AG09309 (cell line): ENCODE data around the gene NPTN.
"Not testable (repeated sequence)": the region's sequence is repeated elsewhere in the genome, so short reads cannot be mapped to it uniquely, and the experiment has no call there.

Experiments used
- DNase-seq: peaks from one replicate; pipeline ENCODE4 v3.0.0-alpha.2; 2010; ENCODE audit warnings: low read depth
- H3K4me3 ChIP-seq: 2 replicates; pipeline ENCODE4 v1.5.1; 2011; ENCODE audit warnings: mild to moderate bottlenecking, low read depth, low read length, moderate library complexity; ENCODE audit not compliant: control insufficient read depth
- TF ChIP-seq, protein P1 (sequence below): IDR thresholded peaks from 2 replicates; pipeline ENCODE4 v1.5.1; 2011; ENCODE audit warnings: mild to moderate bottlenecking, low read depth, low read length, inconsistent platforms; ENCODE audit not compliant: insufficient read depth, control insufficient read depth; ENCODE audit errors: missing control alignments

Gene NPTN

DNA sequence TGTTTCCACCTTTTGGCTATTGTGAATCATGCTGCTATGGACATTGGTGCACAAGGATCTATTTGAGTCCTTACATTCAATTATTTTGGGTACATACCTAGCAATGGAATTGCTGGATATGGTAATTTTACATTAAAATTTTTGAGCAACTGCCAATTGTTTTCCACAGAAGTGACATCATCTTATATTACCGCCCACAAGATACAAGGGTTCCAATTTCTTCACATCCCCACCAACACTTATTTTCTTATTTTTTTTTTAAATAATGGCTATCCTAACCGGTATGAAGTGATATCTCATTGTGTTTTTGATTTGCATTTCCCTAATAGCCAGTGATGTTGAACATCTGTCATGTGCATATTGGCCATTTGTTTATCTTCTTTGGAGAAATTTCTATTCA, 22.5 kb upstream of the NPTN start:
- DNase-seq, result no peak
- TF ChIP-seq, protein P1, sequence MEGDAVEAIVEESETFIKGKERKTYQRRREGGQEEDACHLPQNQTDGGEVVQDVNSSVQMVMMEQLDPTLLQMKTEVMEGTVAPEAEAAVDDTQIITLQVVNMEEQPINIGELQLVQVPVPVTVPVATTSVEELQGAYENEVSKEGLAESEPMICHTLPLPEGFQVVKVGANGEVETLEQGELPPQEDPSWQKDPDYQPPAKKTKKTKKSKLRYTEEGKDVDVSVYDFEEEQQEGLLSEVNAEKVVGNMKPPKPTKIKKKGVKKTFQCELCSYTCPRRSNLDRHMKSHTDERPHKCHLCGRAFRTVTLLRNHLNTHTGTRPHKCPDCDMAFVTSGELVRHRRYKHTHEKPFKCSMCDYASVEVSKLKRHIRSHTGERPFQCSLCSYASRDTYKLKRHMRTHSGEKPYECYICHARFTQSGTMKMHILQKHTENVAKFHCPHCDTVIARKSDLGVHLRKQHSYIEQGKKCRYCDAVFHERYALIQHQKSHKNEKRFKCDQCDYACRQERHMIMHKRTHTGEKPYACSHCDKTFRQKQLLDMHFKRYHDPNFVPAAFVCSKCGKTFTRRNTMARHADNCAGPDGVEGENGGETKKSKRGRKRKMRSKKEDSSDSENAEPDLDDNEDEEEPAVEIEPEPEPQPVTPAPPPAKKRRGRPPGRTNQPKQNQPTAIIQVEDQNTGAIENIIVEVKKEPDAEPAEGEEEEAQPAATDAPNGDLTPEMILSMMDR, result no peak
- H3K4me3 ChIP-seq, result no peak overlapping the region

GRCh38 chr15:73654659-73655058, 21.5 kb upstream of the NPTN start:
- DNase-seq, result no peak
- H3K4me3 ChIP-seq, result no peak overlapping the region
- TF ChIP-seq, protein P1, result no peak

GRCh38 chr15:73650416-73651126, 17.4 kb upstream of the NPTN start:
- DNase-seq, result no peak
- no peak overlapping the region for H3K4me3 ChIP-seq
- TF ChIP-seq, protein P1, result no peak

GRCh38 chr15:73648014-73648295, 14.8 kb upstream of the NPTN start:
- no peak for DNase-seq
- TF ChIP-seq, protein P1, result no peak
- H3K4me3 ChIP-seq, result no peak overlapping the region

DNA sequence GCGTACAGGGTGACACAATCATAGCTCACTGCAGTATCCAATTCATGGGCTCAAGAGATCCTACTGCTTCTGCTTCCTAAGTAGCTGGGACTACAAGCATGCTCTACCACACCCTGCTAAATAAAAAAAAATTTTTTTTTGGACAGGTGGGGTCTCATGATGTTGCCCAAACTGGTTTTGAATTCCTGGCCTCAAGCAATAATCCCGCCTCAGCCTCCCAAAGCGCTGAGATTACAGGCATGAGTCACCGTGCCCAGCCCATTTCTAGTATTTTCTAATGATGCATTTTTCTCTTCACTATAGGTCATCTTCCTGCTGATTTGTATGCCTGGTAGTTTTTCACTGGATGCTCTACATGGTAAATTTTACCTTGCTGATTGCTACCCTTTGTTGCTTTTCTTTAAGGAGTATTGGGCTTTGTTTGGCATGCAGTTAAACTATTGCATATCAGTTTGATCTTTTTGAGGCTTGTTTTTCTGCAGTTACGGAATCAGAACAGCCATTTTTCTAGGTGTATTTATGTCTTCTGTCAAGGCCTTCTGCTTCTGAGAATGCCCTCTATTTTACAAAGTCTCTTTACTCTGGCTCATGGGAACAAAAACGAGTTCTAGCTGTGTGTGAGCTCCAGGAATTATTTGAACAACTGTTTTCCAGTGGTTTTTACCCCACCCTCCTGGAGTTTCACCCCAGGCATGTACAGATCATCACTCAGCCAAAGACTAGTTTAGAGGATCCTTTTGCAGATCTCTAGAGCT, 14.2 kb upstream of the NPTN start:
- TF ChIP-seq, protein P1, result no peak
- no peak overlapping the region for H3K4me3 ChIP-seq
- DNase-seq, result no peak

DNA sequence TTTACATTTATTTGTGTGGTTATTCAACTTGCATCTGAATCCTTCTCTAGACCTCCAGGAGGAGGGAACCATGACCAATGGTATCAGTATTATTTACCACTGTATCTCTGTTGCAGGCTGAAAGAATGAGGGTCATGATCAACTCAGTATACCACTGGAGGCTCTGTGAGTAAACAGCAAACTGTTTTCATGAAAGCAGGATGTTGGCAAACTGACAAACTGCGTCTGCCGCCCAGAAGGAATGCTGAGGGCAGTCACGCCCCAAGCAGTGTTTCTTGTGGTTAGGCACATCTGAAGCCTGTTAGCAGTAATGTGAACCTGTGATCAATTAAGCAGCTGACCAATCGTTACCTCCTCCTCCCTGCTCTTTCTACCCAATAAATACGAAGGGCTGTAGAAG, 6.3 kb upstream of the NPTN start:
- not testable (repeated sequence) for H3K4me3 ChIP-seq

GRCh38 chr15:73637527-73637926, 4.3 kb upstream of the NPTN start:
- H3K4me3 ChIP-seq, result no peak overlapping the region
- TF ChIP-seq, protein P1, result no peak
- DNase-seq, result no peak

More for the DNA sequence above, 6.3 kb upstream of the NPTN start:
- not testable (repeated sequence) for DNase-seq
